ENCODE data around the gene EPG5.

Gene EPG5

DNA sequence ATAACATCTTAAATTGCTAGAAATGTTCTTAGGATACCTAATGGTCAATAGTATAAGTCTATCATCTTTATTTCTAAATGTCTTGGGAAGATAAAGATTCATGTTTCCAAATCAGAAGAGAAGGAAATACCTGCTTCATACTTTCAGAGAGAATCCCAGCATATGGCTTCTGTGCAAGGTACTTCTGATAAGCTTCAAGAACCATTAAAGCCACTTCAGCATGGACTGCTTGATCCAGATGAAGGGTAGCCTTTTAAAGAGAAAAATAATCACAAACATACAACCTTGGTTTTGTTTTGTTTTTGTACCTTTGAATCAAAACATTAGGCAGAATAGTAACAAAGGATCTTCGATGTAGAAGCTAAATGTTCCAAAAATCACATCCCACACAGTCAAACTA lies 44.0 kb downstream of the EPG5 start:
- FAIRE-seq (no peak), DNase-seq (ENCODE audit: insufficient read length, low spot score) (no peak)

- DNase-seq (ENCODE audit: insufficient read length, low spot score) (no peak), FAIRE-seq (no peak)
Observed at GRCh38 chr18:45920367-45920766, 46.8 kb downstream of the EPG5 start.

GRCh38 chr18:45916302-45916701 lies 50.8 kb downstream of the EPG5 start:
- DNase-seq (ENCODE audit: insufficient read length, low spot score), result no peak
- FAIRE-seq, result no peak

DNA sequence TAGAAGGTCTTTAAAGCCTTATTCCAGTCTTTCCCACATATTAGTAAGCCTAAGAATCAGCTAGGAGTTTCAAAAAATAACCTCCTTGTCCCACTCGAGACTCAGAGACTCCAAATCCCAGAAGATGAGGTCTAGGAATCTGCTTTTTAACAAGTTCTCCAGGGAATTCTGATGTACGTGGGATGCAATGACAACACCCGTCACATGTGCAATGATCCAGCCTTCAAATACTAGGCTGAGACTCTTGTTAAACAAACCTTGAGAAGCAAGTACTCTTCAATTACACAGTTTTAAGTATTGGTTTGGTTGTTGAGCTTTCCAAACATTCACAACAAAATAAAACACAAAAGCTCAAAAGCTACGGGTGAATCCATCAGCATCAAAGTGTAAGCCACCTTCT lies 53.9 kb downstream of the EPG5 start:
- DNase-seq (ENCODE audit: insufficient read length, low spot score), result no peak
- FAIRE-seq, result no peak

- DNase-seq (ENCODE audit: insufficient read length, low spot score), result peak; percentile 32
Observed at GRCh38 chr18:45910405-45911023, 56.6 kb downstream of the EPG5 start.

GRCh38 chr18:45901654-45902210 lies 65.4 kb downstream of the EPG5 start:
- FAIRE-seq (no peak), DNase-seq (ENCODE audit: insufficient read length, low spot score) (no peak)

More at GRCh38 chr18:45910405-45911023, 56.6 kb downstream of the EPG5 start:
- no peak for FAIRE-seq

DNA sequence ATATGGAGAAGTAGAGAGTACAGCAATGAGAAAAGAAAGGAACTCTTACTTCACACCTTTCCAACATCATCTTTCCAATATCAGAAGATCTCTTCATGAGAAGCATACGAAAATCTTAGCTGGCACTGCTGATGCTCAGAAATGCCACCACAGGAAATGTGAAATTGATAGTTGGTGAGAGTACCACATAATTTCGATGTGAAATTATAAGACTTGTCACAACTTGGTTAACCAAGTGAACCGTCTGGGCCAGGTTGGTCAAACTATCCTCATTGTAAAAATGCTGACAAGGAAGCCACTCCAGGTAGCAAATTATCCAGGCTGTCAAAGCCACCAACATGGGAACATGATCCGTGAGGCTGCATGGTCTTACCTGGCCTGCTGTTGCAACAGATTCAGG lies 66.5 kb downstream of the EPG5 start:
- FAIRE-seq, result no peak

DNA sequence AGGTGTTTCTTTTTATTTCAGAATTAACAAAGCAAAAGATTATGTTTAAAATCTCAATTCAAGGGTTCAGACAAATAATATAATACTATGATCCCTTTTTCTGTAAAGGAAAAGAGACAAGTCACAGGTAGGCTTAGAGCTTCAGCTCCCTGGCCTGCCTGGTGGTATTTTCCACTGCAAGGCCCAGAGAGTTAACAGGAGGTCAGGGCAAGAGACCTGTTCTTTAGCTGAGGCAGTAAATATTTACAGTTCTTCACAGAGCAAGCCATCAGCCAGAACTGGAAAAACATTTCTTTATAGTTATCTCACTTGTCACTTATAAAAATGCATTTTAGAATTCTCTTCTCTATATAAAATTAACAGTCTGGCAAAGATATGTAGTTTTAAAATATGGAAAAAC lies 70.1 kb downstream of the EPG5 start:
- DNase-seq (ENCODE audit: insufficient read length, low spot score) (no peak), FAIRE-seq (no peak)

More for the DNA sequence above, 66.5 kb downstream of the EPG5 start:
- no peak for DNase-seq (ENCODE audit: insufficient read length, low spot score)

DNA sequence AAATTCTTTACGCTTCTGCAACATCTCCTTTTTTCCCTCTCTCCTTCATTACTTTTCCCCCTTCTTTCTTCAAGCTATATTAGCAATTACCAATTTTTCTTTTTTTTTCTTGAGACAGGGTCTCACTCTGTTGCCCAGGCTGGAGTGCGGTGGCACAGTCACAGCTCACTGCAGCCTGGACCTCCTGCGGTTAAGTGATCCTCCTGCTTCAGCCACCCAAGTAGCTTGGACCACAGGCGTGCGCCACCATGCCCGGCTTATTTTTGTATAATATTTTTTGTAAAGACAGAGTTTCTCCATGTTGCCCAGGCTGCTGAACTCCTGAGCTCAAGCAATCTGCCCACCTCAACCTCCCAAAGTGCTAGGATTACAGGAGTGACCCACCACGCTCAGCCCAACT lies 70.7 kb downstream of the EPG5 start:
- FAIRE-seq (no peak), DNase-seq (ENCODE audit: insufficient read length, low spot score) (no peak)

DNA sequence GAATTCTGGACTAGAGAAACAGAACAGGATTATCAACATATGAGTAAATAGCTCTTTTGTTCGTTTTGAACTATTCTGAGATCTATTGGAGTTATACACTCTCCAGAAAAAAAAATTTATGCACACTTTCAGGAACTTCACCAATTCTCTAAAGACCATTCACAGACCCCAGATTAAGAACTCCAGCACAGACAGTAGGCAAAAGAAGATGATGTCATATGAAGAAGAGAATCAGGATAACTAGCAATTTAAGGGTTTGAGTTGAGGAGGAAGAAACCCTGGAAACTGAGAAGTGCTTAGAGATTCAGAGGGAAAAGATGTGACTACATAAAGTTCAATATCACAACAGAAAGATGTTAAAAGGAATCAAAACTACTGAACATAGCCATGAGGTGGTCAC lies 71.8 kb downstream of the EPG5 start:
- DNase-seq (ENCODE audit: insufficient read length, low spot score), result no peak
- no peak for FAIRE-seq

GRCh38 chr18:45894818-45895217 lies 72.3 kb downstream of the EPG5 start:
- no peak for FAIRE-seq
- DNase-seq (ENCODE audit: insufficient read length, low spot score), result no peak

DNA sequence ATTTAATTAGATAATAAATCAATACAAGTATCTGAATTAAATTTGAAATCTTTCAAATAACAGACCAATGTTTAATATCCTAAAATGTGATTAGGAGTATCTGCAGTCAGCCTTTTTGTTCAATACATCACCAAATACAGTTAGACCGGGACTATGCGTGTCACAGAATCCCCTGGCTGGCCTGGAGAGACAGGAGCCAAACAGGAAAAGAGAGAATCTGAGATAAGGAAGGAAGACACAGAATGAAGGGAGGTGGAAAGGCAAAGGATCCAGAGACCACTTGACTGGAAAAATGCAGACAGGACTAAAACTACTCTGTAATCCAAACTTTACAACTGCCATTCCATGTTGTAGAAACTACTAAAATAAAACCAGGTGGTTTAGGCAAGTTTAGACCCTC lies 75.3 kb downstream of the EPG5 start:
- FAIRE-seq (no peak), DNase-seq (ENCODE audit: insufficient read length, low spot score) (no peak)

- FAIRE-seq, result no peak
- DNase-seq (ENCODE audit: insufficient read length, low spot score), result no peak
Observed at GRCh38 chr18:45890606-45891005, 76.5 kb downstream of the EPG5 start.

DNA sequence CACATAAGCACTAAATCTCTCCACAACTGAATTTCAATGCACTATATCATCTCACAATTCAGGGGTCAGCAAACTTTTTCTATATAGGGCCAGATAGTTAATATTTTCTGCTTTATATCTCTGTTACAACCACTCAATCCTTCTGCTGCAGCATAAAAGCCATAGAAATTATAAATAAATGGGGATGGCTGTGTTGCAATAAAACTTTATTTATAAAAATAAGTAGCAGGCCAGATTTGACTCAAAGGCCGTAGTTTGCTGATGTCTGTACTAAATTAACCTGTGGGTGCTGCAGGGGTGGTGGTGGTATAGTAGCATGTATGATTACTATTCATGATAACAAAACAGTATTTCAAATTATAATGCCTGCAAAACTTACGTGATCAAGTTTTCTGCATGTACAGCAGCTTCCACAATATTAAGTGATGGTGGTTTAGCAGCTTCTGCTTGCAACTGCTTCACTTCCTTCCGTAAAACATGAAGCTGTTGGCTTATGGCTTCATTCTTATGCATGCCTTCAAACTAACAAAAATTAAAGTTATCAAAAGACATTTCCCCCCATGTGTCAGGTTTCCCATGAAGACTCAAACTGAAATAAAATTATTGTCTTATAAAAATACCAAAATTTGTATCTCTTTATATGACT lies 77.6 kb downstream of the EPG5 start:
- FAIRE-seq, result no peak

DNA sequence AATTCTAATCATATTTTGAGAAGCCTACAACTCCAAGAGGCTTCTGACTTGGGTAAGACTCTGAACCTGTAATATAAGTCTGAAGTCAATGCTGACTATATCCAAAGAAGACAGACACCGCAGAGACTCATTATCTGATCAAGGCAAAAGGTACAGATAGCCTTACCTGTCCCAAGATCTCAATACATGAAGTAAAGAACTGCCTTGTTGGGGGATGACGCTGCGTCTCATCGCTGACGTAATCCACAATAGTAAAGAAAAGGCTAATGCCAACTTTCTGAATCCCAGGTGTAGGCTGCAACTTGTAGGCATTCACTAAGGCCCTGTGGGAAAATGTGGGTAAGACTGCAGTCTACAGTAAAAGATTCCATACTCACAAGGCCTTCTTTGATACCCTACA lies 79.5 kb downstream of the EPG5 start:
- DNase-seq (ENCODE audit: insufficient read length, low spot score) (no peak), FAIRE-seq (no peak)

More for the DNA sequence above, 77.6 kb downstream of the EPG5 start:
- no peak for DNase-seq (ENCODE audit: insufficient read length, low spot score)

GRCh38 chr18:45880876-45881558 lies 86.1 kb downstream of the EPG5 start:
- DNase-seq (ENCODE audit: insufficient read length, low spot score), result no peak
- no peak for FAIRE-seq

DNA sequence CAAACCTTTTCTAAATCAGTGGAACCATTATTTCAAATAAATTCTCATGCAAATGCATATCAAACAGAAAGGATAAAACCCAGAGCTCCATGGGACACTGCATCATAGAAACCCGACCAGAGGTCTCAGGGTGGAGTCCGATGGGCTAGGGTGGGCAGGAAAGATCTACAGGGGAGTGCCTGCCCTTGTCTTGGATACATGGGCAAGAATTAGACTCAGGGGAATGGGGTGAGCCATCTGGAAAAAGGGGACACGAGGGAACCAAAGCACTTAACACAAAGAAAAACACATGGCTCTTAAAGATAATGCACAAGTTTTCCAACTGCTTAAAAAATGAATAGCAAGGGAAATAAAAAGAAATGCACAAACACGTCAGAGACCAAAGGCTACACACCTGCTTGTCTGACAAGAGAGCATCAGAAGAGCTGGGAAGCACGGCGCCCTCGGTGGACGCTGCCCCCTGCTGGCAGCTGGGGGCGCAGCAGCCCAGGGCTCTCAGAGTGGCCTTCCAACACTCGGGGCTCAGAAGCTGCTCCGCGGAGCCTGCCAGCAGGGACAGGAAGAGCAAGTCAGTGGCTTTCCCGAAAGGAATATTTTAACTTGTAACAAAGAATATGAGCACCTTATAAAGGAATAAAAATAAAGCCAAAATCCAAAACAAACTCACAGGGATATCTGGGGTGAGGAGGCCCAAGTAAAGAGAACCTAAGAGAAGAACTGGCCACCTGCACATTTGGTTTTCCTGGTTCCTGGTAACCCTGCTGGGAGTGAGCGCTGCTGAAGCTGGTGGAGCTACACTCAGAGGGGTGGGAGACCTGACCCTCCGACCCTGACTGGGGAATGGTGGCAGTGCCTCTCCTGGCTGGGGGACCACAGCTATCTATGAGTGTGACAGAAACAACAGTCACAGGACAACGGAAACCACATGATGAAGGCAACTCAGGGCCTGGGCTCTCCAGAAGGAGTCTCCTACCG lies 87.2 kb downstream of the EPG5 start:
- FAIRE-seq, result no peak
- peak; percentile 49 for DNase-seq (ENCODE audit: insufficient read length, low spot score)

GRCh38 chr18:45877403-45877802 lies 89.7 kb downstream of the EPG5 start:
- DNase-seq (ENCODE audit: insufficient read length, low spot score) (no peak), FAIRE-seq (no peak)

GRCh38 chr18:45876161-45876560 lies 91.0 kb downstream of the EPG5 start:
- FAIRE-seq (no peak), DNase-seq (ENCODE audit: insufficient read length, low spot score) (no peak)

DNA sequence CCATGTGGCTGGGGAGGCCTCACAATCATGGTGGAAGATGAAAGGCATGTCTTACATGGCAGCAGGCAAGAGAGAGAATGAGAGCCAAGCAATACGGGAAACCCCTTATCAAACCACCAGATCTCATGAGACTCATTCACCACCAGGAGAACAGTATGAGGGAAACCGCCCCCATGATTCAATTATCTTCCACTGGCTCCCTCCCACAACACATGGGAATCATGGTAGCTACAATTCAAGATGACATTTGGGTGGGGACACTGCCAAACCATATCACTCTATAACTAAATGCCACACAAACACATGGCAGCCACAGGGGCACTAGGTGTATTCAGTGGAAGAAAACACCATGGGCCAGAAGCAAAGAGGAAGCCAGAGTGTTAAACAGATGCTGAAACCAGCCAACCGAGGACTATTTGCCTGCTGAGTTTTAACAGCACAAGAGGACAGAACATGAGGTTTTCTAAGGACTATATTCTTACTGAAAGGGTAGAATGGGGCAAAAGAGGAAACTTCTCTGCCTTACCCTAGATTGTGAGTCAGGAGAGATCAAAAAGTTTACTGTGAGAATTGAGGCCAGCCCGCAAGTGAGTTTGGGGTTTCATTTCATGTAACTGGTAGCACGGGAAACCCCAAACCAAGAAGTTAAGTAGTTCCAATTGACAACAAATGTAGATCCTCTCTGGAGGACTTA lies 92.5 kb downstream of the EPG5 start:
- FAIRE-seq, result no peak
- no peak for DNase-seq (ENCODE audit: insufficient read length, low spot score)
